Colonic mucosa (tissue), 4 donors: ENCODE results near the gene LANCL3. TPM values are rescaled to one million over a fixed set of nuclear protein-coding genes. Genes with fewer than 3 reads are reported as not detected.

Experiments
- DNase-seq: peaks from one replicate; pipeline ENCODE4 v3.0.0-alpha.2; 2020
- H3K27ac ChIP-seq: fragments of 200-600 bp; one replicate; pipeline ENCODE4 v1.8.0; 2021
- H3K27me3 ChIP-seq: fragments of 200-600 bp; one replicate; pipeline ENCODE4 v1.8.0; 2021
- H3K36me3 ChIP-seq: fragments of 200-600 bp; one replicate; pipeline ENCODE4 v1.8.0; 2021
- H3K4me1 ChIP-seq: fragments of 200-600 bp; one replicate; pipeline ENCODE4 v1.8.0; 2021; ENCODE audit warnings: mild to moderate bottlenecking
- H3K4me3 ChIP-seq: fragments of 200-600 bp; one replicate; pipeline ENCODE4 v1.8.0; 2021
- H3K9ac ChIP-seq, 2 donors: one replicate each; pipeline ENCODE4 v1.7.0; 2013; ENCODE audit warnings: control low read depth in 2 of 2, low read depth in 2 of 2, low read length in 2 of 2
- H3K9me3 ChIP-seq: fragments of 200-600 bp; one replicate; pipeline ENCODE4 v1.8.0; 2021
- CTCF ChIP-seq: fragments of 200-600 bp; IDR thresholded peaks from one replicate; pipeline ENCODE4 v1.8.0; 2022; ENCODE audit warnings: antibody characterized with exemption, mild to moderate bottlenecking
- intact Hi-C: fragments of 100-400 bp; cut with DNase I; formaldehyde crosslinking; loops from one replicate; pipeline ENCODE4 v1.14.1; 2022
- total RNA-seq, 2 donors: library from RNA; stranded (reverse); fragmentation: NEBNext Ultra II Directional in 1 of 2; extraction: Animal tissue kit (Norgen Biotek cat#: 25700) in 1 of 2; gene quantifications; one replicate each; pipeline ENCODE4 v1.2.1, GENCODE V29; 2021
- donor health status: healthy.
- donor health status: DM: no; HTN: no; CAD: no.
- donor health status: DM: no; HTN: no; CAD: no.

LANCL3 gene
- total RNA-seq, 2 donors from 2014 or later, result 1.9 to 3.5 TPM

- Histone ChIP-seq H3K9me3 (no peaks in the 10 kb centered on the region), H3K4me1 (no peaks in the 10 kb centered on the region), H3K27ac (no peak overlapping the region), H3K27me3 (peaks cover 3% of the 10 kb centered on the region), H3K36me3 (no peaks in the 10 kb centered on the region), H3K4me3 (no peak overlapping the region), H3K9ac (no peak overlapping the region)
- DNase-seq, result no peak
- no peak for TF ChIP-seq CTCF
- intact Hi-C loops, result no loop called here
These were observed 95.1 kb downstream of the LANCL3 start for GRCh38 chrX:37666516-37666915.

- Histone ChIP-seq H3K9ac (no peak overlapping the region), H3K36me3 (no peaks in the 10 kb centered on the region), H3K4me1 (no peaks in the 10 kb centered on the region), H3K9me3 (no peaks in the 10 kb centered on the region), H3K27ac (no peak overlapping the region), H3K27me3 (peaks cover 3% of the 10 kb centered on the region), H3K4me3 (no peak overlapping the region)
- intact Hi-C loops, result no loop called here
- no peak for DNase-seq
- TF ChIP-seq CTCF, result no peak
These were observed 95.7 kb downstream of the LANCL3 start for GRCh38 chrX:37667141-37667540.

- DNase-seq, result no peak
- Histone ChIP-seq H3K9me3 (no peaks in the 10 kb centered on the region), H3K9ac (no peak overlapping the region), H3K4me1 (peaks cover 3% of the 10 kb centered on the region), H3K4me3 (no peak overlapping the region), H3K27ac (no peak overlapping the region), H3K36me3 (no peaks in the 10 kb centered on the region), H3K27me3 (peaks cover 3% of the 10 kb centered on the region)
- intact Hi-C loops, result no loop called here
- TF ChIP-seq CTCF, result no peak
These were observed 101.1 kb downstream of the LANCL3 start for GRCh38 chrX:37672563-37672962.

GRCh38 chrX:37676811-37677210 lies 105.3 kb downstream of the LANCL3 start:
- no peaks in the 10 kb centered on the region for H3K27me3 ChIP-seq
- no peak for TF ChIP-seq CTCF
- H3K4me1 ChIP-seq, result peaks cover 3% of the 10 kb centered on the region
- H3K9ac ChIP-seq, result no peak overlapping the region
- no peak overlapping the region for H3K27ac ChIP-seq
- no peak overlapping the region for H3K4me3 ChIP-seq
- intact Hi-C loops, result no loop called here
- H3K9me3 ChIP-seq, result no peaks in the 10 kb centered on the region
- DNase-seq, result no peak
- no peaks in the 10 kb centered on the region for H3K36me3 ChIP-seq

GRCh38 chrX:37677243-37677642 lies 105.8 kb downstream of the LANCL3 start:
- H3K9ac ChIP-seq, result no peak overlapping the region
- H3K9me3 ChIP-seq, result no peaks in the 10 kb centered on the region
- DNase-seq, result no peak
- H3K4me3 ChIP-seq, result no peak overlapping the region
- no peak overlapping the region for H3K27ac ChIP-seq
- H3K27me3 ChIP-seq, result no peaks in the 10 kb centered on the region
- H3K4me1 ChIP-seq, result peaks cover 3% of the 10 kb centered on the region
- TF ChIP-seq CTCF, result no peak
- no peaks in the 10 kb centered on the region for H3K36me3 ChIP-seq
- intact Hi-C loops, result no loop called here

- no peak for TF ChIP-seq CTCF
- no peak for DNase-seq
- Histone ChIP-seq H3K27me3 (no peaks in the 10 kb centered on the region), H3K4me1 (peaks cover 3% of the 10 kb centered on the region), H3K9ac (no peak overlapping the region), H3K9me3 (no peaks in the 10 kb centered on the region), H3K27ac (no peak overlapping the region), H3K4me3 (no peak overlapping the region), H3K36me3 (no peaks in the 10 kb centered on the region)
- intact Hi-C loops, result no loop called here
These were observed 106.3 kb downstream of the LANCL3 start for GRCh38 chrX:37677765-37678164.
